IPS-20b (cell line): ENCODE data around the gene GRM7.

ENCODE experiments used
- H3K27ac ChIP-seq: one replicate; pipeline ENCODE4 v1.5.1; 2013; ENCODE audit warnings: low read length
- H3K27me3 ChIP-seq: 2 replicates; pipeline ENCODE4 v1.6.1; 2013; ENCODE audit warnings: mild to moderate bottlenecking, low read length, inconsistent platforms; ENCODE audit not compliant: insufficient read depth
- H3K36me3 ChIP-seq: 2 replicates; pipeline ENCODE4 v1.6.1; 2013; ENCODE audit warnings: low read depth, mild to moderate bottlenecking, inconsistent platforms, low read length, moderate library complexity; ENCODE audit not compliant: insufficient read depth
- H3K4me1 ChIP-seq: 2 replicates; pipeline ENCODE4 v1.6.1; 2013; ENCODE audit warnings: mild to moderate bottlenecking, control low read depth, inconsistent platforms, low read length, moderate library complexity; ENCODE audit not compliant: insufficient read depth
- H3K4me3 ChIP-seq: 2 replicates; pipeline ENCODE4 v1.5.1; 2013; ENCODE audit warnings: mild to moderate bottlenecking, low read length, inconsistent platforms
- H3K9ac ChIP-seq: 2 replicates; pipeline ENCODE4 v1.6.1; 2013; ENCODE audit warnings: low read depth, mild to moderate bottlenecking, inconsistent platforms, low read length, moderate library complexity
- H3K9me3 ChIP-seq: 2 replicates; pipeline ENCODE4 v1.6.1; 2013; ENCODE audit warnings: mild to moderate bottlenecking, low read depth, low read length, inconsistent platforms; ENCODE audit not compliant: insufficient read depth

Gene GRM7

GRCh38 chr3:7684182-7684715 is 823.3 kb downstream of the GRM7 start:
- H3K27ac ChIP-seq = peak overlapping the region; percentile 27
- no peaks in the 10 kb centered on the region for H3K27me3 ChIP-seq
- peaks cover 14% of the 10 kb centered on the region; the same call in 1 of the 2 replicates for H3K9me3 ChIP-seq
- H3K36me3 ChIP-seq = no peaks in the 10 kb centered on the region
- H3K4me3 ChIP-seq = no peak overlapping the region
- H3K9ac ChIP-seq = no peak overlapping the region
- H3K4me1 ChIP-seq = peaks cover 11% of the 10 kb centered on the region

GRCh38 chr3:7687428-7688147 is 826.7 kb downstream of the GRM7 start:
- Histone ChIP-seq H3K27me3 (no peaks in the 10 kb centered on the region), H3K9me3 (peaks cover 14% of the 10 kb centered on the region; the same call in 1 of the 2 replicates), H3K4me3 (no peak overlapping the region), H3K36me3 (no peaks in the 10 kb centered on the region), H3K4me1 (peaks cover 11% of the 10 kb centered on the region), H3K27ac (no peak overlapping the region), H3K9ac (no peak overlapping the region)

DNA sequence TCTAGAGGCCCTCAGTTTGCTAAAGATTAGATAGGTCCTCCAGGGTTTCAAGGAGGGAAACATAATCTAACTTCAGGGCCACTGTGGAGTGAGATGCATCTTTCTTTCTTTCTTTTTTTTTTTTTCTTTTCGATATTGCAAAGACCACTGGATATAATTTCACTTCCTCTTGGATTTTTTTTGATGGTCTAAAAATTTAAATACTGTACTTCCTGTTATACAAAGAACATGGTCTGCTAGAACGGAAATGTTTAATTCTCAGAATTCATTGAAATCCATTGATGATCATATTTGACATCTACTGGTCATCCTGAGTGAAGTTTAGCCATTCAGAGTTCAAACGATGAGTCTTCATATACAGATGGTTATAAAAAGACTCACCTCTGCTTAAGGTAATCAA is 832.0 kb downstream of the GRM7 start:
- no peak overlapping the region for H3K4me3 ChIP-seq
- peaks cover under 1% of the 10 kb centered on the region; the same call in 1 of the 2 replicates for H3K9me3 ChIP-seq
- H3K9ac ChIP-seq = no peak overlapping the region
- peaks cover 4% of the 10 kb centered on the region; the same call in 1 of the 2 replicates for H3K4me1 ChIP-seq
- no peaks in the 10 kb centered on the region for H3K36me3 ChIP-seq
- no peak overlapping the region for H3K27ac ChIP-seq
- no peaks in the 10 kb centered on the region for H3K27me3 ChIP-seq

GRCh38 chr3:7693976-7694375 is 833.1 kb downstream of the GRM7 start:
- Histone ChIP-seq H3K4me3 (no peak overlapping the region), H3K4me1 (peaks cover 4% of the 10 kb centered on the region; the same call in 1 of the 2 replicates), H3K36me3 (no peaks in the 10 kb centered on the region), H3K27me3 (no peaks in the 10 kb centered on the region), H3K9ac (no peak overlapping the region), H3K9me3 (no peaks in the 10 kb centered on the region), H3K27ac (no peak overlapping the region)

DNA sequence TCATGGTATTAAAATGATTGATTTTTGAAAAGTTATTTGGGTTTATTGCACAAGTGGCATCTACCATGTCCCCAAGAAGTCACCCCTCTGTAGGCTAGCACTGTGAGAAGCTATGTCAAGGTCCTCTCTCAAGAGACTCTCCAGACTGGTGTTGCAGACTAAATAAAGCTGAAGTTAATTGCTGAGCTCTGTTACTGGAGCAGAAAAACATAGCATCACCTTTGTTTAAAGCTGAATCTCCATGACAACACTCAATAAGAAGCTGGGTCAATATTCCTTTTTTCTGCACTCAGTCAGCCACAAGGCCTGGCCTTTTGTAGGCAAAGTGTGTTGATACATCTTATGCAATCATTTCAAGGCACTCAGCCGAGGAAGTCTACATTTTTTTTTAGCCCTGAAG is 834.1 kb downstream of the GRM7 start:
- no peak overlapping the region for H3K4me3 ChIP-seq
- H3K27ac ChIP-seq = peak overlapping the region; percentile 29
- peaks cover 6% of the 10 kb centered on the region; the same call in 1 of the 2 replicates for H3K4me1 ChIP-seq
- no peaks in the 10 kb centered on the region for H3K27me3 ChIP-seq
- no peak overlapping the region for H3K9ac ChIP-seq
- no peaks in the 10 kb centered on the region for H3K9me3 ChIP-seq
- no peaks in the 10 kb centered on the region for H3K36me3 ChIP-seq

DNA sequence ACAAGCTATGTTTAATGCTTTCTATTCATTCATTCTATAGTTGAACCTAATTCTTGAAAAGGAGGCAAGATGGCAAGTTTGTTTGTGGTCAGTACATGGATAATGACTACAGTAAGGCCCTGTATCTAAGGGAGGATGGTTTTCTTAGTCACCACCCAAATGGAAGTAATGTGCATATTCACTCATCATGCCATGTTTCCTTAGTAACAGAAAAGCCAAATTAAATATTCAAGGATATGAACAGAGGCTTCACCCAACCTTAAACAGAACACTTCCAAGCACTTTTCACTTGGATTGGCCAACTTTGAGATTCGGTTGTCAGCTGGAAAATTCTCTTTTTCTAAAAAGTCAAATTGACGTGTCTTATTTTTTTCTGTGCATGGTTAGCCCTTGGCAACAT is 835.4 kb downstream of the GRM7 start:
- H3K9me3 ChIP-seq = no peaks in the 10 kb centered on the region
- H3K4me3 ChIP-seq = no peak overlapping the region
- no peak overlapping the region for H3K9ac ChIP-seq
- no peaks in the 10 kb centered on the region for H3K36me3 ChIP-seq
- H3K4me1 ChIP-seq = peaks cover 16% of the 10 kb centered on the region; the same call in 1 of the 2 replicates
- no peak overlapping the region for H3K27ac ChIP-seq
- no peaks in the 10 kb centered on the region for H3K27me3 ChIP-seq

DNA sequence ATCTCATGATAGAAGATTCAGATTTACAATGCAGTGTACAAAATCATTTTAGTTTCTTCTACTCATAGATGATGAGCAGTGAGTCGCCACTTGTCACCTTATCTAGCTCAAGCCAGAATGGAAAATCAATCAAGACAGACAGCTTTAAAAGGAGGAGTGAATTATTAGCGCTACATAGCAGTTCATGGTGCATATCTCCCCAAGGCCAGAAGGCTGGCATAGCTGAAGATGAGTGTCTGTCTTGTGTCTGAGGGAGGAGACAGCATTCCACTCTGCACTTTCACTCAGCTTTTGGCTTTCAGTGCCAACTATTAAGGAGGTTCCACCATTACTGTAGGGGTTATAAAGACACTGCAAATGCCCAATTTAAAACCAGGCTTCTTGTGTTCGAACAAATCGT is 836.6 kb downstream of the GRM7 start:
- peaks cover 16% of the 10 kb centered on the region; the same call in 1 of the 2 replicates for H3K4me1 ChIP-seq
- H3K4me3 ChIP-seq = no peak overlapping the region
- no peaks in the 10 kb centered on the region for H3K27me3 ChIP-seq
- no peak overlapping the region for H3K9ac ChIP-seq
- no peaks in the 10 kb centered on the region for H3K36me3 ChIP-seq
- H3K9me3 ChIP-seq = no peaks in the 10 kb centered on the region
- H3K27ac ChIP-seq = no peak overlapping the region

GRCh38 chr3:7700539-7700938 is 839.6 kb downstream of the GRM7 start:
- H3K4me1 ChIP-seq = peaks cover 13% of the 10 kb centered on the region; the same call in 1 of the 2 replicates

GRCh38 chr3:7700977-7701376 is 840.1 kb downstream of the GRM7 start:
- Histone ChIP-seq H3K4me3 (no peak overlapping the region), H3K27me3 (no peaks in the 10 kb centered on the region), H3K36me3 (no peaks in the 10 kb centered on the region), H3K4me1 (peaks cover 13% of the 10 kb centered on the region; the same call in 1 of the 2 replicates), H3K27ac (no peak overlapping the region), H3K9ac (no peak overlapping the region), H3K9me3 (no peaks in the 10 kb centered on the region)

More at GRCh38 chr3:7700539-7700938, 839.6 kb downstream of the GRM7 start:
- Histone ChIP-seq H3K9me3 (no peaks in the 10 kb centered on the region), H3K9ac (no peak overlapping the region), H3K27ac (no peak overlapping the region), H3K36me3 (no peaks in the 10 kb centered on the region), H3K4me3 (no peak overlapping the region), H3K27me3 (no peaks in the 10 kb centered on the region)

- no peak overlapping the region for H3K9ac ChIP-seq
- no peaks in the 10 kb centered on the region for H3K9me3 ChIP-seq
- no peaks in the 10 kb centered on the region for H3K36me3 ChIP-seq
- no peak overlapping the region for H3K4me3 ChIP-seq
- H3K27ac ChIP-seq = no peak overlapping the region
- no peaks in the 10 kb centered on the region for H3K27me3 ChIP-seq
- H3K4me1 ChIP-seq = no peaks in the 10 kb centered on the region
Observed at GRCh38 chr3:7707187-7707586, 846.3 kb downstream of the GRM7 start.

DNA sequence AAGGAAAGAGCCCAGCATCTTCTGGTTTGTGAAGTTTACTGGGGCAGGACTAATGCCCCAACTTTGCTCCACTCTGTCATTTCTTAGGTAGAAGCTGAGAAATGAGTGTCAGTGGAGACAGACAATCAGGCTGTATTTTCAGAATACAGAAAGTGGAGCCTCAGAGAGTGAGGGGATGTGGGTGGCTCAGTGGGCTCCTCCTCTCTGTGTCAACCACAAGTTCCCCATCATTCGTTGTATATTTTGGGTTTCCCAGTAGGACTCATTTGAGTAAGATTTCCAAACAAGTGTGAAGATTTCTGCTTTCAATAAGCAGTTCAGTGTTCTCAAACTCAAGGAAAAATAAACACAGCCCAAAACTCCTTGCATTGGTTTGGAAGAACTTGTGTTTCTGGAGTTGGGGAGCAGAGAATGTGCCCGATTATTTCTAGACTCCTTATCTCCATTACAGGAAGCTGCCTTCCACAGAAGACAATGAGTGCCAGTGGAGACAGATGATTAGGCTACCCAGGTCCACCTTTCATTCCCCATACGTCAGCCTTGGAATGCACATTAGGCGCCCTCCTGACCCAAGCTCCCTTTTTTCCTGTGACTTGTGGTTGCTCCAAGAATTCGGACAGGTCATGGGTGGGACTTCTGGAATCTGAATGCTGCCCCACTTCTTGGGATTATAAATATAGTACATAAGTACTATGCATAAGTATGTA is 848.6 kb downstream of the GRM7 start:
- Histone ChIP-seq H3K4me1 (peaks cover 8% of the 10 kb centered on the region; the same call in 1 of the 2 replicates), H3K4me3 (no peak overlapping the region), H3K9me3 (no peaks in the 10 kb centered on the region), H3K9ac (no peak overlapping the region), H3K36me3 (no peaks in the 10 kb centered on the region), H3K27me3 (no peaks in the 10 kb centered on the region), H3K27ac (no peak overlapping the region)
